ENCODE results near the gene HPS1.
A peak's percentile ranks its signal among the peaks of the same experiment; 100 is the strongest.

Gene HPS1

GRCh38 chr10:98474628-98475027 is 27.9 kb upstream of the HPS1 start:
- DNase-seq (ENCODE audit: low spot score in 2 of 2): no peak
- ATAC-seq (replicated peaks; ENCODE audit: extremely low read depth, poor library complexity, severe bottlenecking): no peak
- no peak overlapping the region for H3K27ac Mint-ChIP-seq (ENCODE audit: low read depth)
- H3K27me3 Mint-ChIP-seq: no peaks in the 10 kb centered on the region
- H3K9me3 Mint-ChIP-seq: no peaks in the 10 kb centered on the region
- no peak overlapping the region for H3K4me3 Mint-ChIP-seq
- no peaks in the 10 kb centered on the region for H3K36me3 Mint-ChIP-seq (ENCODE audit: insufficient read depth)
- H3K4me1 Mint-ChIP-seq: peaks cover 13% of the 10 kb centered on the region

- H3K9me3 Mint-ChIP-seq: no peaks in the 10 kb centered on the region
These were observed 25.5 kb upstream of the HPS1 start for GRCh38 chr10:98472196-98472595.

GRCh38 chr10:98470850-98471249 is 24.1 kb upstream of the HPS1 start:
- Mint-ChIP-seq H3K9me3 (no peaks in the 10 kb centered on the region), H3K27ac (ENCODE audit: low read depth) (no peak overlapping the region), H3K4me1 (peaks cover 20% of the 10 kb centered on the region), H3K4me3 (no peak overlapping the region), H3K27me3 (no peaks in the 10 kb centered on the region), H3K36me3 (ENCODE audit: insufficient read depth) (no peaks in the 10 kb centered on the region)
- ATAC-seq (replicated peaks; ENCODE audit: extremely low read depth, poor library complexity, severe bottlenecking) (no peak), DNase-seq (ENCODE audit: low spot score in 2 of 2) (no peak)

More at GRCh38 chr10:98472196-98472595, 25.5 kb upstream of the HPS1 start:
- Mint-ChIP-seq H3K4me1 (peaks cover 19% of the 10 kb centered on the region), H3K27ac (ENCODE audit: low read depth) (no peak overlapping the region), H3K4me3 (no peak overlapping the region), H3K36me3 (ENCODE audit: insufficient read depth) (no peaks in the 10 kb centered on the region), H3K27me3 (no peaks in the 10 kb centered on the region)
- DNase-seq (ENCODE audit: low spot score in 2 of 2) (no peak), ATAC-seq (replicated peaks; ENCODE audit: extremely low read depth, poor library complexity, severe bottlenecking) (no peak)

- DNase-seq (ENCODE audit: low spot score in 2 of 2): no peak
- Mint-ChIP-seq H3K4me1 (peaks cover 16% of the 10 kb centered on the region), H3K27me3 (no peaks in the 10 kb centered on the region), H3K27ac (ENCODE audit: low read depth) (no peak overlapping the region), H3K9me3 (no peaks in the 10 kb centered on the region), H3K4me3 (peak overlapping the region; percentile 95), H3K36me3 (ENCODE audit: insufficient read depth) (no peaks in the 10 kb centered on the region)
- no peak for ATAC-seq (replicated peaks; ENCODE audit: extremely low read depth, poor library complexity, severe bottlenecking)
These were observed 22.5 kb upstream of the HPS1 start for GRCh38 chr10:98469001-98469931.

GRCh38 chr10:98467506-98468318 is 21.0 kb upstream of the HPS1 start:
- Mint-ChIP-seq H3K4me3 (peak overlapping the region; percentile 95), H3K27me3 (peaks cover 9% of the 10 kb centered on the region), H3K9me3 (no peaks in the 10 kb centered on the region), H3K27ac (ENCODE audit: low read depth) (peak overlapping the region; percentile 84), H3K36me3 (ENCODE audit: insufficient read depth) (no peaks in the 10 kb centered on the region), H3K4me1 (peaks cover 14% of the 10 kb centered on the region)
- ATAC-seq (replicated peaks; ENCODE audit: extremely low read depth, poor library complexity, severe bottlenecking) (peak; percentile 90), DNase-seq (ENCODE audit: low spot score in 2 of 2) (peak; percentile 42 to 59)

- ATAC-seq (replicated peaks; ENCODE audit: extremely low read depth, poor library complexity, severe bottlenecking): no peak
- Mint-ChIP-seq H3K36me3 (ENCODE audit: insufficient read depth) (no peaks in the 10 kb centered on the region), H3K27ac (ENCODE audit: low read depth) (peak overlapping the region; percentile 84), H3K4me1 (peaks cover 14% of the 10 kb centered on the region), H3K27me3 (peaks cover 12% of the 10 kb centered on the region), H3K9me3 (no peaks in the 10 kb centered on the region), H3K4me3 (peak overlapping the region; percentile 95)
- no peak for DNase-seq (ENCODE audit: low spot score in 2 of 2)
These were observed 20.2 kb upstream of the HPS1 start for GRCh38 chr10:98466861-98467505.

GRCh38 chr10:98465866-98466265 is 19.1 kb upstream of the HPS1 start:
- ATAC-seq (replicated peaks; ENCODE audit: extremely low read depth, poor library complexity, severe bottlenecking) (no peak), DNase-seq (ENCODE audit: low spot score in 2 of 2) (no peak)
- Mint-ChIP-seq H3K27ac (ENCODE audit: low read depth) (no peak overlapping the region), H3K4me3 (no peak overlapping the region), H3K4me1 (peaks cover 14% of the 10 kb centered on the region), H3K27me3 (peaks cover 12% of the 10 kb centered on the region), H3K36me3 (ENCODE audit: insufficient read depth) (no peaks in the 10 kb centered on the region), H3K9me3 (no peaks in the 10 kb centered on the region)

GRCh38 chr10:98463976-98464754 is 17.4 kb upstream of the HPS1 start:
- no peak for ATAC-seq (replicated peaks; ENCODE audit: extremely low read depth, poor library complexity, severe bottlenecking)
- H3K27me3 Mint-ChIP-seq: peaks cover 16% of the 10 kb centered on the region

GRCh38 chr10:98463016-98463415 is 16.3 kb upstream of the HPS1 start:
- Mint-ChIP-seq H3K36me3 (ENCODE audit: insufficient read depth) (no peaks in the 10 kb centered on the region), H3K4me3 (no peak overlapping the region), H3K27ac (ENCODE audit: low read depth) (no peak overlapping the region), H3K4me1 (peaks cover 7% of the 10 kb centered on the region), H3K9me3 (no peaks in the 10 kb centered on the region), H3K27me3 (peaks cover 27% of the 10 kb centered on the region)
- ATAC-seq (replicated peaks; ENCODE audit: extremely low read depth, poor library complexity, severe bottlenecking) (no peak), DNase-seq (ENCODE audit: low spot score in 2 of 2) (no peak)

More at GRCh38 chr10:98463976-98464754, 17.4 kb upstream of the HPS1 start:
- no peak for DNase-seq (ENCODE audit: low spot score in 2 of 2)
- H3K36me3 Mint-ChIP-seq (ENCODE audit: insufficient read depth): no peaks in the 10 kb centered on the region
- H3K9me3 Mint-ChIP-seq: no peaks in the 10 kb centered on the region
- H3K27ac Mint-ChIP-seq (ENCODE audit: low read depth): no peak overlapping the region
- no peak overlapping the region for H3K4me3 Mint-ChIP-seq
- H3K4me1 Mint-ChIP-seq: peaks cover 14% of the 10 kb centered on the region

GRCh38 chr10:98461500-98461842 is 14.7 kb upstream of the HPS1 start:
- Mint-ChIP-seq H3K4me3 (no peak overlapping the region), H3K27me3 (peaks cover 36% of the 10 kb centered on the region), H3K27ac (ENCODE audit: low read depth) (no peak overlapping the region), H3K4me1 (no peaks in the 10 kb centered on the region), H3K9me3 (no peaks in the 10 kb centered on the region), H3K36me3 (ENCODE audit: insufficient read depth) (no peaks in the 10 kb centered on the region)
- no peak for ATAC-seq (replicated peaks; ENCODE audit: extremely low read depth, poor library complexity, severe bottlenecking)
- no peak for DNase-seq (ENCODE audit: low spot score in 2 of 2)

GRCh38 chr10:98460837-98461499 is 14.2 kb upstream of the HPS1 start:
- no peak for ATAC-seq (replicated peaks; ENCODE audit: extremely low read depth, poor library complexity, severe bottlenecking)
- Mint-ChIP-seq H3K4me1 (no peaks in the 10 kb centered on the region), H3K4me3 (no peak overlapping the region), H3K27ac (ENCODE audit: low read depth) (no peak overlapping the region), H3K36me3 (ENCODE audit: insufficient read depth) (no peaks in the 10 kb centered on the region), H3K27me3 (peaks cover 36% of the 10 kb centered on the region), H3K9me3 (no peaks in the 10 kb centered on the region)
- DNase-seq (ENCODE audit: low spot score in 2 of 2): no peak

Data from central memory CD8-positive, alpha-beta T cell (primary cell).